B cell (primary cell): ENCODE data around the gene ZNF3. TPM values are rescaled to one million over a fixed set of nuclear protein-coding genes. Genes with fewer than 3 reads are reported as not detected.
A peak's percentile ranks its signal among the peaks of the same experiment; 100 is the strongest.

ENCODE experiments used
- ATAC-seq: fragments of 200-7000 bp; cut with Tn5 transposase; one replicate; pipeline ENCODE4 v1.10.0; 2021; ENCODE audit warnings: low read depth, mild to moderate bottlenecking, moderate number of reproducible peaks, moderate library complexity
- CTCF ChIA-PET: fragments of 350-600 bp; sonication (Branson Sonifier 250); formaldehyde crosslinking; loops from one replicate; lab custom pipeline; 2021; ENCODE audit warnings: antibody characterized with exemption, inconsistent platforms; lab: Charles Lee
- POLR2A ChIA-PET: fragments of 350-600 bp; sonication (Branson Sonifier 250); formaldehyde crosslinking; loops from one replicate; lab custom pipeline; 2021; ENCODE audit warnings: antibody characterized with exemption; lab: Charles Lee
- DNase-seq: peaks from one replicate; pipeline ENCODE4 v3.0.0; 2013
- H2AFZ ChIP-seq: 2 replicates; pipeline ENCODE4 v1.6.1; 2012; ENCODE audit warnings: mild to moderate bottlenecking, low read depth, low read length; ENCODE audit not compliant: insufficient read depth, poor library complexity, severe bottlenecking
- H3K27ac ChIP-seq, 2 donors: 1 replicate in 1 of 2; 2 replicates in 1 of 2; pipeline ENCODE4 v1.5.1; 2012 to 2013; ENCODE audit warnings: low read length in 2 of 2, mild to moderate bottlenecking in 2 of 2, moderate library complexity in 1 of 2
- H3K27me3 ChIP-seq, 4 experiments: fragments of 200-600 bp in 1 of 4; sonication (generic) in 1 of 4; replicated peaks in 1 of 4; 1 replicate in 2 of 4; 2 replicates in 2 of 4; pipeline versions ENCODE4 v1.6.1 to v1.7.0; 2013 to 2016; ENCODE audit warnings: low read length in 3 of 4, mild to moderate bottlenecking in 2 of 4, mixed read lengths in 1 of 4, moderate library complexity in 1 of 4; ENCODE audit not compliant: insufficient read depth in 4 of 4, control insufficient read depth in 3 of 4; ENCODE audit errors: control extremely low read depth in 1 of 4
- H3K36me3 ChIP-seq, 2 experiments: replicated peaks in 1 of 2; 1 replicate in 1 of 2; 2 replicates in 1 of 2; pipeline versions ENCODE4 v1.6.1 to v1.7.1; 2013; ENCODE audit warnings: low read length in 1 of 2; ENCODE audit not compliant: insufficient read depth in 2 of 2, control insufficient read depth in 1 of 2; ENCODE audit errors: control extremely low read depth in 1 of 2, extremely low read depth in 1 of 2
- H3K4me1 ChIP-seq, 2 donors: fragments of 200-600 bp in 1 of 2; sonication (generic) in 1 of 2; 1 replicate in 1 of 2; 2 replicates in 1 of 2; pipeline versions ENCODE4 v1.5.1 to v1.6.1; 2013 to 2017; ENCODE audit warnings: low read length in 2 of 2; ENCODE audit not compliant: control insufficient read depth in 2 of 2, insufficient read depth in 2 of 2
- H3K4me2 ChIP-seq: replicated peaks from 2 replicates; pipeline ENCODE3; 2012; ENCODE audit warnings: mild to moderate bottlenecking, low read depth, low read length; ENCODE audit not compliant: poor library complexity, severe bottlenecking
- H3K4me3 ChIP-seq, 5 experiments: fragments of 200-600 bp in 1 of 5; sonication (generic) in 1 of 5; 1 replicate in 3 of 5; 2 replicates in 2 of 5; pipeline versions ENCODE4 v1.5.1 to v1.7.0; 2011 to 2016; ENCODE audit warnings: low read length in 4 of 5, mild to moderate bottlenecking in 4 of 5, low read depth in 2 of 5, control low read depth in 1 of 5, moderate library complexity in 1 of 5; ENCODE audit not compliant: insufficient read depth in 1 of 5; ENCODE audit errors: control extremely low read depth in 1 of 5, extremely low read depth in 1 of 5
- H3K79me2 ChIP-seq: fragments of 200-600 bp; sonication (generic); one replicate; pipeline ENCODE4 v1.6.0; 2016; ENCODE audit warnings: low read length; ENCODE audit not compliant: control insufficient read depth, insufficient read depth
- H3K9ac ChIP-seq: fragments of 200-600 bp; sonication (generic); 2 replicates; pipeline ENCODE4 v1.6.1; 2017; ENCODE audit warnings: mild to moderate bottlenecking, low read length, moderate library complexity
- H3K9me3 ChIP-seq, 3 donors: one replicate each; pipeline versions ENCODE4 v1.6.1 to v1.7.1; 2013; ENCODE audit warnings: low read length in 2 of 3; ENCODE audit not compliant: control insufficient read depth in 2 of 3, insufficient read depth in 1 of 3; ENCODE audit errors: control extremely low read depth in 1 of 3
- H4K20me1 ChIP-seq: 2 replicates; pipeline ENCODE4 v1.6.0; 2012; ENCODE audit warnings: mild to moderate bottlenecking, low read length; ENCODE audit not compliant: insufficient read depth, control insufficient read depth, poor library complexity, severe bottlenecking
- H3K27ac Mint-ChIP-seq: one replicate; pipeline ENCODE4 v1.8.0; 2021; ENCODE audit warnings: mixed read lengths
- H3K27me3 Mint-ChIP-seq: one replicate; pipeline ENCODE4 v1.8.0; 2021; ENCODE audit warnings: mixed read lengths
- H3K4me1 Mint-ChIP-seq: one replicate; pipeline ENCODE4 v1.8.0; 2021; ENCODE audit warnings: mixed read lengths
- H3K4me3 Mint-ChIP-seq: one replicate; pipeline ENCODE4 v1.8.0; 2021; ENCODE audit warnings: mixed read lengths
- H3K9me3 Mint-ChIP-seq: one replicate; pipeline ENCODE4 v1.8.0; 2022; ENCODE audit warnings: mixed read lengths; ENCODE audit not compliant: insufficient read depth
- EZH2 ChIP-seq: IDR thresholded peaks from 2 replicates; pipeline ENCODE4 v1.6.1; 2012; ENCODE audit warnings: borderline replicate concordance, low read depth, mild to moderate bottlenecking, moderate library complexity, low read length; ENCODE audit not compliant: insufficient read depth, poor library complexity, severe bottlenecking
- WGBS: methylation state at CpG from one replicate; pipeline ENCODE4 v1.1.5; 2013; ENCODE audit warnings: missing lambda C conversion rate; ENCODE audit not compliant: insufficient coverage; 5-methylcytosine and 5-hydroxymethylcytosine counted together
- intact Hi-C: fragments of 100-400 bp; cut with micrococcal nuclease; formaldehyde crosslinking; loops from one replicate; pipeline ENCODE4 v1.10.0; 2022
- polyA plus RNA-seq: library from polyadenylated mRNA; depleted of rRNA; stranded (reverse); fragments of >200 nt; gene quantifications from 2 replicates; pipeline ENCODE4 v1.2.3, GENCODE V29; 2012
- total RNA-seq, 2 donors: library from RNA; stranded (reverse); fragments of 120-200 nt in 1 of 2; gene quantifications; 1 replicate in 1 of 2; 2 replicates in 1 of 2; pipeline versions ENCODE4 v1.2.3 to v1.2.4, GENCODE V29; 2013 to 2022
- TF ChIP-seq, protein P1 (sequence below): fragments of 200-600 bp; IDR thresholded peaks from one replicate; pipeline ENCODE4 v1.8.0; 2022; ENCODE audit warnings: antibody characterized with exemption, mild to moderate bottlenecking

Gene ZNF3
- total and polyA plus RNA-seq, 2 donors (not counting 1 experiment from before 2014, with no cell fraction given) = 19.2 to 44.8 TPM

DNA sequence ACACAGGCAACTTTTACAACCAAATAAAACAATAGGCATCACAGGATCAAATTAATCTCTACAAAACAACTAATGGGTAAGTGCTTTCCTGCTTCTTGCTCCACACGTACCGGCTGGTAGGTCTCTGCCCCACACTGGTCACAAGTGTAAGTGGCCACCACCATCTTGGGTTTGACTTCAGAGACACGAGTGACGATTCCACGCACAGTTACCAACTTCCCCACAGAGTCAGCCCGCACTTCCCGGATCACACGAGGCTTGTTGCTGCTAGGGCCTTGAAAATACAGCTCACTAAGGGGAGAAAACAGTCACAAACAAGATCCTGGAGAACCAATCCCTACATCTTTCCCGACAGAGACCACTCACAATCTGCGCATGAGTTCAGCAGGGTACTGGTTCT lies 17.4 kb upstream of the ZNF3 start:
- intact Hi-C loops = no loop called here
- no peaks in the 10 kb centered on the region for H3K27me3 ChIP-seq
- H3K4me1 Mint-ChIP-seq = peaks cover 40% of the 10 kb centered on the region
- ATAC-seq (no peak), DNase-seq (no peak)
- WGBS = 95% methylated on average over 9 of the region's 10 CpGs
- no peak overlapping the region for H3K9ac ChIP-seq
- peak overlapping the region; percentile 96 for H3K4me3 Mint-ChIP-seq
- peaks cover 36% of the 10 kb centered on the region for H4K20me1 ChIP-seq
- ChIA-PET POLR2A (no interaction called here), CTCF (interaction anchor here (3.2 to 5.3 kb wide), 2 partner anchors 16 to 32 kb away, joined by 19 to 43 read pairs; no protein-coding TSS in a partner anchor)
- peak overlapping the region; percentile 3 to 24 for H3K27ac ChIP-seq
- H3K27me3 Mint-ChIP-seq = no peaks in the 10 kb centered on the region
- H3K36me3 ChIP-seq = peaks cover 2 to 54% of the 10 kb centered on the region in 2 experiments
- TF ChIP-seq EZH2 = no peak
- TF ChIP-seq, protein P1, sequence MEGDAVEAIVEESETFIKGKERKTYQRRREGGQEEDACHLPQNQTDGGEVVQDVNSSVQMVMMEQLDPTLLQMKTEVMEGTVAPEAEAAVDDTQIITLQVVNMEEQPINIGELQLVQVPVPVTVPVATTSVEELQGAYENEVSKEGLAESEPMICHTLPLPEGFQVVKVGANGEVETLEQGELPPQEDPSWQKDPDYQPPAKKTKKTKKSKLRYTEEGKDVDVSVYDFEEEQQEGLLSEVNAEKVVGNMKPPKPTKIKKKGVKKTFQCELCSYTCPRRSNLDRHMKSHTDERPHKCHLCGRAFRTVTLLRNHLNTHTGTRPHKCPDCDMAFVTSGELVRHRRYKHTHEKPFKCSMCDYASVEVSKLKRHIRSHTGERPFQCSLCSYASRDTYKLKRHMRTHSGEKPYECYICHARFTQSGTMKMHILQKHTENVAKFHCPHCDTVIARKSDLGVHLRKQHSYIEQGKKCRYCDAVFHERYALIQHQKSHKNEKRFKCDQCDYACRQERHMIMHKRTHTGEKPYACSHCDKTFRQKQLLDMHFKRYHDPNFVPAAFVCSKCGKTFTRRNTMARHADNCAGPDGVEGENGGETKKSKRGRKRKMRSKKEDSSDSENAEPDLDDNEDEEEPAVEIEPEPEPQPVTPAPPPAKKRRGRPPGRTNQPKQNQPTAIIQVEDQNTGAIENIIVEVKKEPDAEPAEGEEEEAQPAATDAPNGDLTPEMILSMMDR = no peak
- peak overlapping the region; percentile 98 for H3K4me2 ChIP-seq
- peak overlapping the region; percentile 57 for H3K27ac Mint-ChIP-seq
- no peaks in the 10 kb centered on the region for H3K9me3 Mint-ChIP-seq
- no peak overlapping the region for H3K4me3 ChIP-seq
- peaks cover 13 to 24% of the 10 kb centered on the region in 2 donors for H3K4me1 ChIP-seq
- H3K9me3 ChIP-seq = no peaks in the 10 kb centered on the region
- H2AFZ ChIP-seq = no peak overlapping the region
- H3K79me2 ChIP-seq = peaks cover 40% of the 10 kb centered on the region

DNA sequence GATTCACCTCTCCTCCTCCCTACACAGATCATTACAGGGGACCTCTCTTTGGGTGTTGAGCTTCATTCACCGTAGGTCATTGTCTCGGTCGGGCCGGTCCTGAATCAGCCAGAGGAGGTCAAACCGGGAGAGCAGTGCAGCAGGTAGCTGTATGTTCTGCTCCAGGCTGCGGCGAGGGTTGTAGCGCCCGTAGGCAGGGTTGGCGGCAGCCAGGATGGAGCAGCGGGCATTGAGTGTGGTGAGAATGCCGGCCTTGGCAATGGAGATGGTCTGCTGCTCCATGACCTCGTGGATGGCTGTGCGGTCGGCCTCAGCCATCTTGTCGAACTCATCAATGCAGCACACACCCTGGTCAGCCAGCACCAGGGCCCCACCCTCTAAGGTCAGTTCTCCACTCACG lies 14.2 kb upstream of the ZNF3 start:
- H3K4me1 ChIP-seq = peaks cover 10 to 15% of the 10 kb centered on the region in 2 donors
- no peaks in the 10 kb centered on the region for H3K27me3 Mint-ChIP-seq
- H3K79me2 ChIP-seq = peaks cover 36% of the 10 kb centered on the region
- ChIA-PET CTCF (no interaction called here), POLR2A (interaction anchor here (0.6 kb wide), 1 partner anchor 1216 kb away, joined by 7 read pairs; no protein-coding TSS in a partner anchor)
- peaks cover 49% of the 10 kb centered on the region for H4K20me1 ChIP-seq
- DNase-seq = no peak
- TF ChIP-seq, protein P1 = no peak
- no peak for TF ChIP-seq EZH2
- no peak overlapping the region for H3K27ac ChIP-seq
- H3K4me3 ChIP-seq = no peak overlapping the region
- H3K9ac ChIP-seq = no peak overlapping the region
- peaks cover 2 to 86% of the 10 kb centered on the region in 2 experiments for H3K36me3 ChIP-seq
- no peak overlapping the region for H2AFZ ChIP-seq
- no peaks in the 10 kb centered on the region for H3K9me3 Mint-ChIP-seq
- no peak for ATAC-seq
- peaks cover 29% of the 10 kb centered on the region for H3K4me1 Mint-ChIP-seq
- H3K27me3 ChIP-seq = no peaks in the 10 kb centered on the region
- intact Hi-C loops = no loop called here
- H3K4me2 ChIP-seq = no peak overlapping the region
- H3K4me3 Mint-ChIP-seq = no peak overlapping the region
- H3K9me3 ChIP-seq = no peaks in the 10 kb centered on the region
- WGBS = 98% methylated on average over 15 of the region's 17 CpGs
- peak overlapping the region; percentile 10 for H3K27ac Mint-ChIP-seq
